T-helper 1 cell treated with Interleukin-12 subunit alpha and Interleukin-12 subunit beta and Interleukin-4 antibody, amounts not matched to agents 30 μg/mL and 1 μg/mL, for 36 hours (primary cell): Measurements from ENCODE around the gene MAP4K5.

Source experiments
- H3K27ac Mint-ChIP-seq: one replicate; pipeline ENCODE4 v1.8.0; 2021; ENCODE audit warnings: mild to moderate bottlenecking, mixed read lengths
- H3K27me3 Mint-ChIP-seq: one replicate; pipeline ENCODE4 v1.8.0; 2021; ENCODE audit warnings: low read depth, mixed read lengths
- H3K36me3 Mint-ChIP-seq: one replicate; pipeline ENCODE4 v1.8.0; 2021; ENCODE audit warnings: low read depth, mixed read lengths
- H3K4me1 Mint-ChIP-seq: one replicate; pipeline ENCODE4 v1.8.0; 2021; ENCODE audit warnings: low read depth, mixed read lengths
- H3K4me3 Mint-ChIP-seq: one replicate; pipeline ENCODE4 v1.8.0; 2021; ENCODE audit warnings: mild to moderate bottlenecking, moderate library complexity, mixed read lengths
- H3K9me3 Mint-ChIP-seq: one replicate; pipeline ENCODE4 v1.8.0; 2021; ENCODE audit warnings: mixed read lengths

Gene MAP4K5

GRCh38 chr14:50417853-50418252 is 114.5 kb downstream of the MAP4K5 start:
- no peaks in the 10 kb centered on the region for H3K9me3 Mint-ChIP-seq
- no peak overlapping the region for H3K27ac Mint-ChIP-seq
- peaks cover 18% of the 10 kb centered on the region for H3K36me3 Mint-ChIP-seq
- H3K4me3 Mint-ChIP-seq, result no peak overlapping the region
- no peaks in the 10 kb centered on the region for H3K27me3 Mint-ChIP-seq
- H3K4me1 Mint-ChIP-seq, result peaks cover 5% of the 10 kb centered on the region

GRCh38 chr14:50410921-50411320 is 121.4 kb downstream of the MAP4K5 start:
- peaks cover 5% of the 10 kb centered on the region for H3K36me3 Mint-ChIP-seq
- no peaks in the 10 kb centered on the region for H3K27me3 Mint-ChIP-seq
- no peak overlapping the region for H3K4me3 Mint-ChIP-seq
- H3K27ac Mint-ChIP-seq, result no peak overlapping the region
- H3K9me3 Mint-ChIP-seq, result peaks cover 9% of the 10 kb centered on the region
- H3K4me1 Mint-ChIP-seq, result peaks cover 4% of the 10 kb centered on the region

- peaks cover 3% of the 10 kb centered on the region for H3K36me3 Mint-ChIP-seq
- H3K9me3 Mint-ChIP-seq, result peaks cover 15% of the 10 kb centered on the region
- no peaks in the 10 kb centered on the region for H3K27me3 Mint-ChIP-seq
- H3K4me3 Mint-ChIP-seq, result no peak overlapping the region
- H3K27ac Mint-ChIP-seq, result no peak overlapping the region
- peaks cover 6% of the 10 kb centered on the region for H3K4me1 Mint-ChIP-seq
Observed at GRCh38 chr14:50410071-50410470, 122.3 kb downstream of the MAP4K5 start.

- no peak overlapping the region for H3K4me3 Mint-ChIP-seq
- peaks cover 6% of the 10 kb centered on the region for H3K4me1 Mint-ChIP-seq
- no peak overlapping the region for H3K27ac Mint-ChIP-seq
- H3K27me3 Mint-ChIP-seq, result no peaks in the 10 kb centered on the region
- H3K9me3 Mint-ChIP-seq, result peaks cover 15% of the 10 kb centered on the region
- peaks cover 3% of the 10 kb centered on the region for H3K36me3 Mint-ChIP-seq
Observed at GRCh38 chr14:50407111-50407812, 125.1 kb downstream of the MAP4K5 start.

- Mint-ChIP-seq H3K9me3 (peaks cover 15% of the 10 kb centered on the region), H3K4me1 (peaks cover 6% of the 10 kb centered on the region), H3K36me3 (peaks cover 2% of the 10 kb centered on the region), H3K4me3 (no peak overlapping the region), H3K27me3 (no peaks in the 10 kb centered on the region), H3K27ac (no peak overlapping the region)
Observed at GRCh38 chr14:50403419-50403818, 128.9 kb downstream of the MAP4K5 start.

- H3K4me3 Mint-ChIP-seq, result no peak overlapping the region
- H3K36me3 Mint-ChIP-seq, result peaks cover 2% of the 10 kb centered on the region
- H3K4me1 Mint-ChIP-seq, result peaks cover 6% of the 10 kb centered on the region
- H3K27me3 Mint-ChIP-seq, result peaks cover 4% of the 10 kb centered on the region
- no peak overlapping the region for H3K27ac Mint-ChIP-seq
- H3K9me3 Mint-ChIP-seq, result peaks cover 15% of the 10 kb centered on the region
Observed at GRCh38 chr14:50402965-50403364, 129.4 kb downstream of the MAP4K5 start.

- Mint-ChIP-seq H3K27me3 (peaks cover 17% of the 10 kb centered on the region), H3K4me1 (peaks cover 5% of the 10 kb centered on the region), H3K27ac (no peak overlapping the region), H3K36me3 (no peaks in the 10 kb centered on the region), H3K9me3 (peaks cover 1% of the 10 kb centered on the region), H3K4me3 (no peak overlapping the region)
Observed at GRCh38 chr14:50400461-50400860, 131.9 kb downstream of the MAP4K5 start.

GRCh38 chr14:50399251-50400032 is 132.9 kb downstream of the MAP4K5 start:
- H3K27ac Mint-ChIP-seq, result no peak overlapping the region
- H3K4me1 Mint-ChIP-seq, result peaks cover 5% of the 10 kb centered on the region
- no peaks in the 10 kb centered on the region for H3K36me3 Mint-ChIP-seq
- peaks cover 21% of the 10 kb centered on the region for H3K27me3 Mint-ChIP-seq
- H3K9me3 Mint-ChIP-seq, result no peaks in the 10 kb centered on the region
- H3K4me3 Mint-ChIP-seq, result no peak overlapping the region

GRCh38 chr14:50398189-50398580 is 134.2 kb downstream of the MAP4K5 start:
- Mint-ChIP-seq H3K9me3 (no peaks in the 10 kb centered on the region), H3K4me1 (peaks cover 7% of the 10 kb centered on the region), H3K27me3 (peaks cover 28% of the 10 kb centered on the region), H3K4me3 (no peak overlapping the region), H3K27ac (no peak overlapping the region), H3K36me3 (no peaks in the 10 kb centered on the region)

- Mint-ChIP-seq H3K27me3 (peaks cover 28% of the 10 kb centered on the region), H3K27ac (no peak overlapping the region), H3K4me3 (peak overlapping the region; percentile 78), H3K4me1 (peaks cover 7% of the 10 kb centered on the region), H3K9me3 (no peaks in the 10 kb centered on the region), H3K36me3 (no peaks in the 10 kb centered on the region)
Observed at GRCh38 chr14:50397390-50398188, 134.8 kb downstream of the MAP4K5 start.

GRCh38 chr14:50396631-50397389 is 135.6 kb downstream of the MAP4K5 start, which contains the start of gene CDKL1:
Gene CDKL1, minus strand, starts transcription at chr14:50396881. Its CDS starts 1,013 bp downstream, at chr14:50395868.
- no peaks in the 10 kb centered on the region for H3K36me3 Mint-ChIP-seq
- peaks cover 28% of the 10 kb centered on the region for H3K27me3 Mint-ChIP-seq
- H3K9me3 Mint-ChIP-seq, result no peaks in the 10 kb centered on the region
- no peak within 1 kb of the TSS for H3K27ac Mint-ChIP-seq
- peak within 1 kb of the TSS; percentile 78 for H3K4me3 Mint-ChIP-seq
- peaks cover 7% of the 10 kb centered on the region for H3K4me1 Mint-ChIP-seq

- H3K9me3 Mint-ChIP-seq, result no peaks in the 10 kb centered on the region
- H3K4me3 Mint-ChIP-seq, result no peak overlapping the region
- H3K36me3 Mint-ChIP-seq, result no peaks in the 10 kb centered on the region
- peaks cover 28% of the 10 kb centered on the region for H3K27me3 Mint-ChIP-seq
- H3K4me1 Mint-ChIP-seq, result peaks cover 7% of the 10 kb centered on the region
- no peak overlapping the region for H3K27ac Mint-ChIP-seq
Observed at GRCh38 chr14:50395448-50395847, 136.9 kb downstream of the MAP4K5 start.

- Mint-ChIP-seq H3K27me3 (peaks cover 28% of the 10 kb centered on the region), H3K4me3 (no peak overlapping the region), H3K9me3 (no peaks in the 10 kb centered on the region), H3K27ac (no peak overlapping the region), H3K4me1 (peaks cover 7% of the 10 kb centered on the region), H3K36me3 (no peaks in the 10 kb centered on the region)
Observed at GRCh38 chr14:50394713-50395112, 137.7 kb downstream of the MAP4K5 start.
